ENCODE measurements around the gene DIPK2B.

The DIPK2B gene

DNA sequence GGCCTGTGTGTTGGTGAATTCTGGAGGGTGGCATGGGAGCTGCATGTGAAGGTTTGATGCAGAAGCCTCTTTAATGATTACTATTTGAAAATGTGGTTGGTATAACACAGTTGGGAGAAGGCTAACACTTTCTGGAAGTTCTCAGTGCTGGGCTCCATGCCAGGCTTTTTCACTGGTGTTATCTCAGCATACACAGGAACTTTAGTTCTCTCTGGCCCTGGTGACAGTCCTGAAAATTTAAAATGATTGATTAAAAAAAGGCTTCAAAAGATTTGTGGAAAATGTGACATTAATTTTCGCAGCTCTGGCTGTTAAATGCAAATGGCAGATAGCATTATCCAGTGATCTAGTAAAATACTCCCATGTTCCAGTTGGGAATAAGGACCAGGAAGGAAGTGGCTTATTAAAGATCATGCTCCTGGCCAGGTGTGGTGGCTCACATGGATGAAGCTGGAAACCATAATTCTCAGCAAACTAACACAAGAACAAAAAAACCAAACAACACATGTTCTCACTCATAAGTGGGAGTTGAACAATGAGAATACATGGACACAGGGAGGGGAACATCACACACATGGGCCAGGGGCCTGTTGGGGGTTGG is 36.6 kb downstream of the DIPK2B start:
- DNase-seq (ENCODE audit: low read depth in 1 of 2, low spot score in 1 of 2) = no peak

DNA sequence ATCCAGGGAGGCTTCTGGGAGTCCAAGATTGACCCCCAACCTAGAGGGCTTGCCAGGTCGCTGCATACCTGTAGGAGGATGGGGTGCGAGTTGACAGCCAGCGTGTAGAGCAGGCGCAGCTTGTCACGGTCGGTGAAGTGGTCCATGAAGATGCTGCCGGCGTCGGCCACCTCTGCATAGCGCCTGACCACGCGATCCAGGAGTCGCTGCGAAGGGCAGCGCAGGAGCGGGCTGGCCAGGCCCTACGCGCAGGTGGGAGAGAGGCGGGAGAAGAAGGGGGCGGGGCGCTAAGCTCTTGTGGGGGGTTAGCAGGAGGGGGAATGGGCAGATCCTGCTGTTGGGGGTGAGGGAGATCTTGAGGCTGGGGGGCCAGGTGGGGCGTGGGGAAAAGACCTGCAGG is 43.0 kb downstream of the DIPK2B start:
- DNase-seq (ENCODE audit: low read depth in 1 of 2, low spot score in 1 of 2) = no peak

DNA sequence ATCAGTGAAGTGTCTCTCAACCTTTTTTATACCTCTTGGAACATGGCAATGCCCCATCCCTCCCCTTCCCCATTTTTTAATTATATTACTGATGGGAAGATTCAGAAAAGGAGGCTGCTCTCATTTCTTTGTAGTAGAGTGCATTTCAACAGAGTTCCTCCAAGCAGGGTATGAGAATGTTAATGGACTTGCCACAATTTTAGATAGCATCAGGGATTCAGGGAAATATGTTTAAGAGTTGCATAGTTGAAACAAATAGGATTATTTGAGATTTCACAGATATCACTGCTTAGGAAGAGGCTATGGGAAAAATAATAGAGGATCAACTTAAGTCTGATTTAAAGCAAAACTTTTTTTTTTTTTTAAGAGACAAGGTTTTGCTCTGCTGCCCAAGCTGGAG is 46.2 kb downstream of the DIPK2B start:
- no peak for DNase-seq (ENCODE audit: low read depth in 1 of 2, low spot score in 1 of 2)

DNA sequence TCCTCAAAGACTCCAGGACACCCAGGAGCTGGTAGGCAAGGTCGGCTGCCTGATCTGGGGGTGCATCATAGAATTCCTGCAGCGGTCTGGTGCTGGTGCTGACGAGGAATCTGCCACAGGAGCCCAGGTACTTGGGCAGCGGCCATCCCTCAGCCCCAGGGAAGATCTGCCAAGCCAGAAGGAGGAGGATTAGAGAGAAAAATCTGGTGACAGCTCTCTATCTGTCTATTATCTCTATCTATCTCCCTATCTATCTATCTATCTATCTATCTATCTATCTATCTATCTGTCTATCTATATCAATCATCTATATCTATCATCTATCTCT is 46.7 kb downstream of the DIPK2B start:
- no peak for DNase-seq (ENCODE audit: low read depth in 1 of 2, low spot score in 1 of 2)
